ENCODE data around the gene CCDC85A. TPM values are rescaled to one million over a fixed set of nuclear protein-coding genes. Genes with fewer than 3 reads are reported as not detected.

The CCDC85A gene
- polyA plus RNA-seq, 3 donors from 2014 or later, result not detected

DNA sequence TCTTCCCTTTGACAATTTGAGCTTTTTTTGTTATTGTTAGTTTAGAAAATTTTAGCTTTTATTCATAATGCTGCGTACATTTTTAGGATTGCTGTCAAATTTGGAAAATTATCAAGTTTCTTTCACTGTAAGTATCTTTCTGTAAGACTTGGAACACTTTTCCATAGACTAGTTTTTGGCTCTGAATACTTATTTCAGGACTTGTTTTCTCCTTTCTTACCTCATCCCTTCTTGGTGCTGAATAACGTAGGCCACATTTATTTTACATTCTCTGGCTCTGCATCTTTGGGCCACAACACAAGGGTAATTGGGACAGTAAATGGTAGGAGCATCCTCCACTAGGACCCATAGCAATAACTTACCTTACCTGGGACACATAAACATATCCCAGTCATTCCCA, 85.1 kb downstream of the CCDC85A start:
- Mint-ChIP-seq H3K4me1 (no peaks in the 10 kb centered on the region), H3K36me3 (no peaks in the 10 kb centered on the region), H3K27me3 (ENCODE audit: low read depth in 3 of 3) (no peaks in the 10 kb centered on the region), H3K4me3 (no peak overlapping the region), H3K9me3 (peaks cover 0 to 13% (median 7%) of the 10 kb centered on the region in 6 donors), H3K27ac (no peak overlapping the region)
- no peak for DNase-seq

- Mint-ChIP-seq H3K27ac (no peak overlapping the region), H3K9me3 (peaks cover 0 to 13% (median 6%) of the 10 kb centered on the region in 6 donors), H3K27me3 (ENCODE audit: low read depth in 3 of 3) (no peaks in the 10 kb centered on the region), H3K4me3 (no peak overlapping the region), H3K4me1 (no peaks in the 10 kb centered on the region), H3K36me3 (no peaks in the 10 kb centered on the region)
- DNase-seq, result no peak
Observed at GRCh38 chr2:56271275-56271674, 87.5 kb downstream of the CCDC85A start.

GRCh38 chr2:56285224-56285623, 101.4 kb downstream of the CCDC85A start:
- H3K27ac Mint-ChIP-seq, result no peak overlapping the region
- H3K27me3 Mint-ChIP-seq (ENCODE audit: low read depth in 3 of 3), result peaks cover 0 to 2% (median 2%) of the 10 kb centered on the region in 3 donors
- DNase-seq, result no peak
- no peak overlapping the region for H3K4me3 Mint-ChIP-seq
- H3K9me3 Mint-ChIP-seq, result peaks cover 7 to 26% (median 14%) of the 10 kb centered on the region in 6 donors
- no peaks in the 10 kb centered on the region for H3K36me3 Mint-ChIP-seq
- H3K4me1 Mint-ChIP-seq, result no peaks in the 10 kb centered on the region

GRCh38 chr2:56286936-56287335, 103.1 kb downstream of the CCDC85A start:
- Mint-ChIP-seq H3K4me3 (no peak overlapping the region), H3K4me1 (no peaks in the 10 kb centered on the region), H3K27ac (no peak overlapping the region), H3K9me3 (peaks cover 12 to 37% (median 20%) of the 10 kb centered on the region in 6 donors), H3K36me3 (no peaks in the 10 kb centered on the region), H3K27me3 (ENCODE audit: low read depth in 3 of 3) (peaks cover 0 to 2% (median 2%) of the 10 kb centered on the region in 3 donors)
- DNase-seq, result no peak

- Mint-ChIP-seq H3K4me1 (no peaks in the 10 kb centered on the region), H3K27ac (no peak overlapping the region), H3K36me3 (no peaks in the 10 kb centered on the region), H3K27me3 (ENCODE audit: low read depth in 3 of 3) (peaks cover 0 to 2% (median 2%) of the 10 kb centered on the region in 3 donors), H3K4me3 (no peak overlapping the region), H3K9me3 (peaks cover 12 to 40% (median 20%) of the 10 kb centered on the region in 6 donors)
- DNase-seq, result no peak
Observed at GRCh38 chr2:56287508-56287907, 103.7 kb downstream of the CCDC85A start.

GRCh38 chr2:56287974-56288373, 104.2 kb downstream of the CCDC85A start:
- DNase-seq, result no peak
- peaks cover 0 to 2% (median 2%) of the 10 kb centered on the region in 3 donors for H3K27me3 Mint-ChIP-seq (ENCODE audit: low read depth in 3 of 3)
- no peak overlapping the region for H3K27ac Mint-ChIP-seq
- H3K4me1 Mint-ChIP-seq, result no peaks in the 10 kb centered on the region
- peaks cover 12 to 44% (median 21%) of the 10 kb centered on the region in 6 donors for H3K9me3 Mint-ChIP-seq
- no peak overlapping the region for H3K4me3 Mint-ChIP-seq
- H3K36me3 Mint-ChIP-seq, result no peaks in the 10 kb centered on the region

DNA sequence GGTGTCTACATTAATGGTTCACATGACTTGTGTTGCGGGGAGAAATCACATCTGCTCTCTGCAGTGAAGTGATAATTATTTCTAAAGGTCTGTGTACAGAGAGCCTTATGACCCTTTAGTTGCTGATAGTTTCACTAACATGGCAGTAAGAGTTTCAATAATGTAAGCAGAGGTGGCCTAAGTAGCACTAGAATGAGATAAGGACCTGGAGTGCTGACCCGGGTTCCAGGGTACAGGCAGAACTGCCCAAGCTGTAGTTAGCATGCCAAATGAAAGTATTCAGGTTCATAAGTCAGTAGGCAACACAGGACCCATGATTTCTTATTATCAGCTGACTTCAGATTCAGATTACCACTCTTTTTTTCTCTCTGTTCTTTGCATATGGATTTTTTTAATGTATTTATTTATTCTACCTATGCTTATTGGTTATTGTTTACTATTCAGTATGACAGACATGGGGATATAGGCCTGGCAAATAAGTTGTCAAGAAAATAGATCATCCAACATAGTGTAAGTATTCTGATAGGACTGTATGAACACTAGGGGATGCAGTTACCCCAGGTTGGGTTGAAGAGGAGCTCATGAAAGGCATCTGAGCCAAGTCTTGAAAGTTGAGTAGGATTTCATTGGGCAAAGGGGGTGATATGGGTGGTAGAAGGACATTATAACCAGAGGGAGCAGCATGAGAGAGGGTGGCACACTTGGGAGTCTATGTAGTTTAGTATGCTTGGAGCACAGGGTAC, 105.2 kb downstream of the CCDC85A start:
- no peak for DNase-seq
- Mint-ChIP-seq H3K4me3 (no peak overlapping the region), H3K27me3 (ENCODE audit: low read depth in 3 of 3) (peaks cover 0 to 2% (median 2%) of the 10 kb centered on the region in 3 donors), H3K27ac (no peak overlapping the region), H3K4me1 (no peaks in the 10 kb centered on the region), H3K36me3 (no peaks in the 10 kb centered on the region), H3K9me3 (peaks cover 14 to 44% (median 20%) of the 10 kb centered on the region in 6 donors)

DNA sequence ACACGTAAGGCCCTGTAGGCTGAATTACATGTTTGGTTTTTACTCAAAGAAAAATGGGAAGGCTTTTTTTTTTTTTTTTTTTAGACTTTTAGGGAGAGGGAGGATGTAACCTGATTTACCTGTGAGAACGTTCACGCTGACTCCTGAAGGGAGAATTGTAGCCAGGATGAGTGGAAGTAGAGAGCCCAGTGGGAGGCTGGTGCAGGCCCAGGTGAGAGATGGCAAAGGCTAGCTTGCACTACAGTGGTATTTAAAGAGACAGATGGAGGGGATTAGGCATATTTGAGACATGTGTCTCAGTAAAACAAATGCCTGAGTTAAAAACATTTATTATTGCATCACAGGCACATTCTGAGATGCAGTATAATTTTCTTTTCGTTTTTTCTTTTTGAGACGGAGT, 107.9 kb downstream of the CCDC85A start:
- Mint-ChIP-seq H3K4me1 (no peaks in the 10 kb centered on the region), H3K27ac (no peak overlapping the region), H3K36me3 (no peaks in the 10 kb centered on the region), H3K9me3 (peaks cover 10 to 35% (median 14%) of the 10 kb centered on the region in 6 donors), H3K4me3 (no peak overlapping the region), H3K27me3 (ENCODE audit: low read depth in 3 of 3) (peaks cover 0 to 2% (median 0%) of the 10 kb centered on the region in 3 donors)
- DNase-seq, result no peak

- Mint-ChIP-seq H3K36me3 (no peaks in the 10 kb centered on the region), H3K27ac (no peak overlapping the region), H3K9me3 (peaks cover 8 to 36% (median 14%) of the 10 kb centered on the region in 6 donors), H3K27me3 (ENCODE audit: low read depth in 3 of 3) (no peaks in the 10 kb centered on the region), H3K4me1 (no peaks in the 10 kb centered on the region), H3K4me3 (no peak overlapping the region)
- no peak for DNase-seq
Observed at GRCh38 chr2:56292951-56293350, 109.2 kb downstream of the CCDC85A start.

DNA sequence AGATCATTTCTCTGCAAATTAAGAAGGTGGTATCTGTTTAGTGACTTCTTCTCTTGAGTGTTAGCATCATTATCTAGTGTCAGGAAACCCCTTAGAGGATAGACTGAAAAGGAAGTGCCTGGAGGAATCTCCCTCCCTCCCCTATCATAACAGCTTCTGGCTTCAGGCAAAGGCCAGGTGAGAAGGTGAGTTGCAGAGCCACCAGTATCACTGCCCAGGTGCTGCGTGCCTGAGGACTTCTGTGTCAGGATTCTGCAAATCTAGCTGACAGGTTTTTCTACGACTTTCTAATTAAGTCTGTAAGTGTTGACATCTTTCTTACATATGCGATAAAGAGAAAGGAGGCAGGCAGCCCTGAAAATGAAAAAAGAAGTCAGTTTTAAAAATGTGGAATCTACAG, 111.9 kb downstream of the CCDC85A start:
- H3K9me3 Mint-ChIP-seq, result peaks cover 6 to 45% (median 13%) of the 10 kb centered on the region in 6 donors
- DNase-seq, result no peak
- H3K27ac Mint-ChIP-seq, result no peak overlapping the region
- H3K36me3 Mint-ChIP-seq, result no peaks in the 10 kb centered on the region
- no peak overlapping the region for H3K4me3 Mint-ChIP-seq
- no peaks in the 10 kb centered on the region for H3K4me1 Mint-ChIP-seq
- H3K27me3 Mint-ChIP-seq (ENCODE audit: low read depth in 3 of 3), result no peaks in the 10 kb centered on the region

GRCh38 chr2:56297671-56298070, 113.9 kb downstream of the CCDC85A start:
- DNase-seq, result no peak
- no peaks in the 10 kb centered on the region for H3K27me3 Mint-ChIP-seq (ENCODE audit: low read depth in 3 of 3)
- no peaks in the 10 kb centered on the region for H3K36me3 Mint-ChIP-seq
- H3K9me3 Mint-ChIP-seq, result peaks cover 1 to 39% (median 11%) of the 10 kb centered on the region in 6 donors
- no peaks in the 10 kb centered on the region for H3K4me1 Mint-ChIP-seq
- H3K4me3 Mint-ChIP-seq, result no peak overlapping the region
- no peak overlapping the region for H3K27ac Mint-ChIP-seq

- DNase-seq, result no peak
- no peaks in the 10 kb centered on the region for H3K36me3 Mint-ChIP-seq
- no peaks in the 10 kb centered on the region for H3K4me1 Mint-ChIP-seq
- H3K27me3 Mint-ChIP-seq (ENCODE audit: low read depth in 3 of 3), result no peaks in the 10 kb centered on the region
- peaks cover 2 to 44% (median 14%) of the 10 kb centered on the region in 6 donors for H3K9me3 Mint-ChIP-seq
- H3K4me3 Mint-ChIP-seq, result no peak overlapping the region
- no peak overlapping the region for H3K27ac Mint-ChIP-seq
Observed at GRCh38 chr2:56299171-56299691, 115.4 kb downstream of the CCDC85A start.

GRCh38 chr2:56309626-56310170, 125.9 kb downstream of the CCDC85A start:
- H3K4me3 Mint-ChIP-seq, result no peak overlapping the region
- no peaks in the 10 kb centered on the region for H3K27me3 Mint-ChIP-seq (ENCODE audit: low read depth in 3 of 3)
- no peaks in the 10 kb centered on the region for H3K4me1 Mint-ChIP-seq
- no peak for DNase-seq
- peaks cover 3 to 31% (median 4%) of the 10 kb centered on the region in 6 donors for H3K9me3 Mint-ChIP-seq
- H3K27ac Mint-ChIP-seq, result no peak overlapping the region
- no peaks in the 10 kb centered on the region for H3K36me3 Mint-ChIP-seq

DNA sequence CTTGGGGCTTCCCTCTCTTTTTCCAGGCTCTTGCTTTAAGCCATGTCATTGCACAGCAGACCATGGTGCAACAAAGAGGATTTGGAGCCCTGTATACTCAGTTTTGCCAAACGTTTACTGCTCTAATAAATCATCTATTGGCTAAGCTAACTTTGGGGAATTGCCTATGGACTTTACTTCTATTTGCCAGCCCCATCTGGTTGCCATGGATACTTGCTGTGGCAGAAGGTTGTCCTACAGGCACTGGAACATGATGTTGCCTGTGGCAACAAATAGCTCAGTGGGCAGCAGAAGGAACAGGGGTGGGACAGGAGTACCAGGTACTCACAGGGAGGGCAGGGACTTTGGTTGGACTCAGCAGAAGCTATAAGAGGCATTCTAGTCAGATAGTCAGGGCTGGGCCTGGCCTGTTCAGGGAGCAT, 129.7 kb downstream of the CCDC85A start:
- DNase-seq, result no peak
- Mint-ChIP-seq H3K27me3 (ENCODE audit: low read depth in 3 of 3) (no peaks in the 10 kb centered on the region), H3K36me3 (no peaks in the 10 kb centered on the region), H3K9me3 (peaks cover 4 to 45% (median 9%) of the 10 kb centered on the region in 6 donors), H3K4me1 (no peaks in the 10 kb centered on the region), H3K4me3 (no peak overlapping the region), H3K27ac (no peak overlapping the region)
